Epithelial cell of esophagus (primary cell): Measurements from ENCODE around the gene TTC27.
A peak's percentile ranks its signal among the peaks of the same experiment; 100 is the strongest.

Source experiments
- DNase-seq: peaks from one replicate; pipeline ENCODE4 v3.0.0; 2010; ENCODE audit warnings: low read depth
- H3K4me3 ChIP-seq: 2 replicates; pipeline ENCODE4 v1.5.1; 2011; ENCODE audit warnings: mild to moderate bottlenecking, low read length, control low read depth
- TF ChIP-seq, protein P1 (sequence below): IDR thresholded peaks from 2 replicates; pipeline ENCODE4 v1.5.1; 2011; ENCODE audit warnings: low read depth, mild to moderate bottlenecking, low read length, control low read depth, inconsistent platforms; ENCODE audit not compliant: insufficient read depth; ENCODE audit errors: missing control alignments

Gene TTC27

DNA sequence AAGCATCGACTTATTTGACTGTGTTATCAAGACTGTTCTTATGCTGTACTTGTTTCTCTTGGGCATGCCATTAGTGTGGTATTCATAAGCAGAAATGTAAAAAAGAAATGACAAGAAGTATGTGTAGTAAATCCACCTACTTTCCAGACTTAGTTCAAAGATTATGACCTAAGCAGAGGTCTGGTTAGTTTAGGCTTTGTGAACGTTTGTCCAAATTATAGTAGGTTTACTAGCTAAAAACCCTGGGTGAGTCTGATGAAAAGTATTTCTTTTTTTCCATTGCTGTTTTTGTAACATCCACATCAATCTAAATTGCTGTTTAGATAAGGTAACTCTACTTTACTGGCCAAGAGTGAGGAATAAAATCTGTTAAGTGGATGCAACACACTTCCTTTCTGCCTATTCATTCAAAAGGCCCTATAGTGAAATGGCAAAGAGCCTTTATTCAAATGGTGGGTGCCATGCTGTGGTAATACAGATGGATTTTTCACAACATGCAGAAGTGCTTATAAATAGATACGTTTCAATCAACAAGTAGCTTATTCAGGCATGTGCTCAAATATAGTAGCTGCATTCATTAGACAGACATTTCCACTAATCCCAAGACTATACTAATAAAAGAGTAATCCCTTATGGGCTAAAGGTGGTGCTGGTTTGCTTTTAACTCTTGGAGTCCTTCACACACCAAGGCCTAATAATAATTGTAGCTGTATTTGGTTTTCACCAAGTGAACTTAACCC, 196.4 kb downstream of the TTC27 start:
- no peak overlapping the region for H3K4me3 ChIP-seq
- TF ChIP-seq, protein P1, sequence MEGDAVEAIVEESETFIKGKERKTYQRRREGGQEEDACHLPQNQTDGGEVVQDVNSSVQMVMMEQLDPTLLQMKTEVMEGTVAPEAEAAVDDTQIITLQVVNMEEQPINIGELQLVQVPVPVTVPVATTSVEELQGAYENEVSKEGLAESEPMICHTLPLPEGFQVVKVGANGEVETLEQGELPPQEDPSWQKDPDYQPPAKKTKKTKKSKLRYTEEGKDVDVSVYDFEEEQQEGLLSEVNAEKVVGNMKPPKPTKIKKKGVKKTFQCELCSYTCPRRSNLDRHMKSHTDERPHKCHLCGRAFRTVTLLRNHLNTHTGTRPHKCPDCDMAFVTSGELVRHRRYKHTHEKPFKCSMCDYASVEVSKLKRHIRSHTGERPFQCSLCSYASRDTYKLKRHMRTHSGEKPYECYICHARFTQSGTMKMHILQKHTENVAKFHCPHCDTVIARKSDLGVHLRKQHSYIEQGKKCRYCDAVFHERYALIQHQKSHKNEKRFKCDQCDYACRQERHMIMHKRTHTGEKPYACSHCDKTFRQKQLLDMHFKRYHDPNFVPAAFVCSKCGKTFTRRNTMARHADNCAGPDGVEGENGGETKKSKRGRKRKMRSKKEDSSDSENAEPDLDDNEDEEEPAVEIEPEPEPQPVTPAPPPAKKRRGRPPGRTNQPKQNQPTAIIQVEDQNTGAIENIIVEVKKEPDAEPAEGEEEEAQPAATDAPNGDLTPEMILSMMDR: no peak
- DNase-seq: no peak

DNA sequence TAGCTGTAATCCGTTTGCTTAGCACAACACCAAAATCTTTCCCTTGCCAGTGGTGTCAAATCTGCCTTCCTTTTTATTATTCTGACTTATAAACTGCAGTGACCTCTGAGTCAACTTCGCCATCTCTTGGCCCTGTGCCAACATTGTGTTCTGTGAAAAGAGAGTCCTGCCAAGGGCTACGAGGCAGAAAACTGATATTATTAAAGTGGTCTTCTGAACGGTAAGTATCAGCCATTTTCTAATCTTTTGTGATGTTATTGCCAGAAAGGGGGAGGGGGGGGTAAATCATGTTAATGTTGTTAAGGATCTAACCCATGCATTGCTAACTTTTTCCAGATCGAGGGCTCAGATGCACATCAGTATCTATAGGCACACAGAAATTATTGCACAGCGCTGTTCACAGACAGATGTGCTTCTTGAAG, 197.5 kb downstream of the TTC27 start:
- TF ChIP-seq, protein P1: no peak
- H3K4me3 ChIP-seq: no peak overlapping the region
- DNase-seq: peak; percentile 24

DNA sequence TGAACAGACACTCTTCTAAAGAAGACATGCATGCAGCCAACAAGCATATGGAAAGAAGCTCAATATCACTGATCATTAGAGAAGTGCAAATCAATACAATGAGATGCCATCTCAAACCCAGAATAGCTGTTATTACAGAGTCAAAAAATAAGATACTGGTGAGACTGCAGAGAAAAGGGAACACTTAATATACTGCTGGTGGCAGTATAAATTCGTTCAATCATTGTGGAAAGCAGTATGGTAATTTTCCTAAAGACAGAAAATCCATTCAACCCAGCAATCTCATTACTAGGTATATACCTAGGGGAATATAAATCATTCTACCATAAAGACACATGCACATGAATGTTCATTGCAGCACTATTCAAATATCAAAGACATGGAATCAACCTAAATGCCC, 202.3 kb downstream of the TTC27 start:
- no peak overlapping the region for H3K4me3 ChIP-seq
- TF ChIP-seq, protein P1: no peak
- no peak for DNase-seq

DNA sequence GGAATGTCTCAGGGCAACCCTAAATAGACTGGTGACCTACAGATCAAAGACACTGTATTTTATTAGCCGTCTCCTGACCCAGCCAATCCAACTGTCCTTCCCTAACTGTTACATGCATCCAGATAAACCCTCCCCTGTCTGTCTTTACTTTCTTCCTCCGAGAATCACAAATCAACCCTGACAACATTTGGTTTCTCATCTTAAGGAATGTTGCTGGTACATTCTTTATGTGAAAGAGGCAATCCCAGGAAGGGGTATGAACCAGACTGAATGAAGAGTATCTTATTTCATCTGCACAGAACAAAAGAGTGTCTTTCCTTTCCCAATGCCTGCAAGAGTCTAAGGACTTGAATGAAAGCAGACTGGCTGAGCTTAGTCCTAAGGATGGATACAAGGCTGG, 205.0 kb downstream of the TTC27 start:
- TF ChIP-seq, protein P1: no peak
- no peak for DNase-seq
- H3K4me3 ChIP-seq: no peak overlapping the region

DNA sequence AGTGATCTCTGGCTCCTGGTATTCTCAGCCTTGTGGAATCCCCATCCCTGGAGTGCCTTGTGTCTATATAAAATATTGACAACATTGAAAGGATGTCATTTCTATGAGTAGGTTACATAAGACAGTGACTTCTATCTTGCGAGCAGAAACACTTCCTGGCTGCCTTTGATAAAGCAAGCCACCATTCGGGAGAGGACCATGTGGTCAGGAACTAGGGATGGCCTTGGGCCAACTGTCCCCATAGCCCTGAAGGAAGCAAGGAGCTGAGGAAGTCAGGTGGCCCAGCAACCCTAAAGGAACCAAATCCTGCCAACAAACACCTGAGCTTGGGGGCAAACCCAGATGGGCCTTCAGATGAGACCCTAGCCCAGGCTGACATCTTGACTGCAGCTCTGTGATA, 205.9 kb downstream of the TTC27 start:
- TF ChIP-seq, protein P1: no peak
- no peak for DNase-seq
- no peak overlapping the region for H3K4me3 ChIP-seq

DNA sequence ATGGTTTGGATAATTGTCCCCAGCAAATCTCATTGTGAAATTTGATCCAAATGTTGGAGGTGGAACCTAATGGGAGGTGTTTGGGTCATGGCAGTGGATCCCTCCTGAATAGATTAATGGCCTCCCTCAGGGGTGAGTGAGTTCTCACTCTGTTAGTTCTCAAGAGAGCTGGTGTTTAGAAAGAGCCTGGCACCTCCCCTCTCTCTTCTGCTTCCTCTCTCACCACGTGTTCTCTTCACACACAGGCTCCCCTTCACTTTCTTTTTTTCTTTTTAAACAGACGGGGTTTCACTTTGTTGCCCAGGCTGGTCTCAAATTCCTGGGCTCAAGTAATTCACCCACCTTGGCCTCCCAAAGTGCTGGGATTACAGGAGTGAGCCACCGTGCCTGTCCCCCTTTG, 207.3 kb downstream of the TTC27 start:
- TF ChIP-seq, protein P1: no peak
- DNase-seq: no peak
- no peak overlapping the region for H3K4me3 ChIP-seq

DNA sequence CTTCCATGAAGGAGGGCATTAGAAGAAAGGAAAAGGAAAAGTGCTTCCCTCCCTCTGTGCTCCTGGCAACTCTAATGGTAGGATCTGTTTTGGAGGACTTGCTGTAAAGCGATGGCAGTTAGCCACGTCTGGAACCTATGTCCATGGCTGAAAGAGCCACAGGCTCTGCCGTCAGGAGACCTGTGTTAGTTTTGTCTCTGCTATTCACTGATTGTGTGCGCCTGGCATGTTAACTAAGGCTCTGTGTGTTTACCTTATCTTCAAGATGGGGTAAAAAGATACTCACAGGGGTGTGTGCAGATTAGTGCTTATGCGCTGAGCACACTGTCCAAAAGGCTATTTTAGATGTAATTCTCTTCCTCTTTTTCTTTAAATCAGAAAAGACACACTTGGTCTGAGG, 209.1 kb downstream of the TTC27 start:
- no peak for DNase-seq
- TF ChIP-seq, protein P1: no peak
- no peak overlapping the region for H3K4me3 ChIP-seq
